IMR-90 (cell line): ENCODE data around the gene ST8SIA6. TPM values are rescaled to one million over a fixed set of nuclear protein-coding genes. Genes with fewer than 3 reads are reported as not detected.

Experiments
- ATAC-seq: fragments of 200-7000 bp; cut with Tn5 transposase; 2 replicates; pipeline ENCODE4 v1.9.1; 2020; ENCODE audit warnings: low read depth, mild to moderate bottlenecking, moderate library complexity
- Bru-seq: library from RNA; stranded (reverse); fragments of 400-500 nt; gene quantifications from one replicate; lab custom pipeline; 2021; lab: Mats Ljungman, UMichigan
- BruChase-seq, 2 experiments: library from RNA; stranded (reverse); fragments of 400-500 nt; gene quantifications; one replicate each; lab custom pipeline; 2021; lab: Mats Ljungman, UMichigan
- BruUV-seq: library from RNA; stranded (reverse); fragments of 400-500 nt; replicated peaks from 2 replicates; lab custom pipeline; 2021; lab: Mats Ljungman, UMichigan
- CTCF ChIA-PET: fragments of 300-600 bp; formaldehyde crosslinking; extraction: SDS; loops from one replicate; lab custom pipeline; 2021; ENCODE audit warnings: antibody characterized with exemption; lab: Yijun Ruan, JAX
- POLR2A ChIA-PET: fragments of 300-600 bp; sonication (Branson Sonifier 250); formaldehyde crosslinking; loops from one replicate; lab custom pipeline; 2022; ENCODE audit warnings: antibody characterized with exemption; ENCODE audit not compliant: unreplicated experiment; lab: Charles Lee
- DNase-seq: peaks from one replicate; pipeline ENCODE4 v3.0.0; 2013
- H2AFZ ChIP-seq: replicated peaks from 2 replicates; pipeline ENCODE3; 2013; ENCODE audit warnings: low read length, mild to moderate bottlenecking; ENCODE audit not compliant: poor library complexity
- H2AK5ac ChIP-seq: 2 replicates; pipeline ENCODE4 v1.6.1; 2013; ENCODE audit warnings: low read depth, low read length, inconsistent platforms
- H2AK9ac ChIP-seq: replicated peaks from 2 replicates; pipeline ENCODE3; 2013; ENCODE audit warnings: mild to moderate bottlenecking, low read depth, low read length, moderate library complexity; ENCODE audit not compliant: poor library complexity
- H2BK120ac ChIP-seq: 2 replicates; pipeline ENCODE4 v1.6.1; 2013; ENCODE audit warnings: low read depth, low read length, inconsistent platforms
- H2BK15ac ChIP-seq: 3 replicates; pipeline ENCODE4 v1.6.1; 2013; ENCODE audit warnings: low read depth, low read length, inconsistent platforms
- H2BK20ac ChIP-seq: 2 replicates; pipeline ENCODE4 v1.6.1; 2013; ENCODE audit warnings: low read depth, mild to moderate bottlenecking, inconsistent platforms, low read length, moderate library complexity
- H2BK5ac ChIP-seq: 2 replicates; pipeline ENCODE4 v1.6.1; 2013; ENCODE audit warnings: mild to moderate bottlenecking, low read depth, low read length, inconsistent platforms; ENCODE audit not compliant: poor library complexity, severe bottlenecking
- H3K14ac ChIP-seq: replicated peaks from 2 replicates; pipeline ENCODE4 v1.6.1; 2013; ENCODE audit warnings: low read depth, low read length, inconsistent platforms
- H3K18ac ChIP-seq: 2 replicates; pipeline ENCODE4 v1.6.1; 2013; ENCODE audit warnings: low read depth, low read length, control low read depth
- H3K23ac ChIP-seq: 2 replicates; pipeline ENCODE4 v1.6.1; 2013; ENCODE audit warnings: low read depth, low read length, inconsistent platforms
- H3K27ac ChIP-seq: 2 replicates; pipeline ENCODE4 v1.5.1; 2013; ENCODE audit warnings: mild to moderate bottlenecking, control low read depth, low read length; ENCODE audit not compliant: insufficient read depth
- H3K27me3 ChIP-seq: 2 replicates; pipeline ENCODE4 v1.6.1; 2013; ENCODE audit warnings: low read length; ENCODE audit not compliant: control insufficient read depth, insufficient read depth
- H3K36me3 ChIP-seq: 2 replicates; pipeline ENCODE4 v1.6.1; 2013; ENCODE audit warnings: low read length, mixed read lengths; ENCODE audit not compliant: control insufficient read depth, insufficient read depth
- H3K4ac ChIP-seq: 2 replicates; pipeline ENCODE4 v1.6.1; 2013; ENCODE audit warnings: low read depth, low read length, inconsistent platforms
- H3K4me1 ChIP-seq: 2 replicates; pipeline ENCODE4 v1.6.1; 2013; ENCODE audit warnings: low read length, mixed read lengths; ENCODE audit not compliant: control insufficient read depth, insufficient read depth
- H3K4me2 ChIP-seq: 2 replicates; pipeline ENCODE4 v1.6.1; 2013; ENCODE audit warnings: low read depth, mild to moderate bottlenecking, control low read depth, low read length, moderate library complexity
- H3K4me3 ChIP-seq: 2 replicates; pipeline ENCODE4 v1.5.1; 2013; ENCODE audit warnings: low read depth, mild to moderate bottlenecking, control low read depth, low read length, moderate library complexity; ENCODE audit not compliant: insufficient read depth
- H3K56ac ChIP-seq: 2 replicates; pipeline ENCODE4 v1.6.1; 2013; ENCODE audit warnings: low read length, inconsistent platforms; ENCODE audit not compliant: insufficient read depth; ENCODE audit errors: extremely low read depth
- H3K79me1 ChIP-seq, 2 experiments: 2 replicates each; pipeline ENCODE4 v1.6.1; 2013; ENCODE audit warnings: low read length in 2 of 2, inconsistent platforms in 1 of 2, low read depth in 1 of 2
- H3K9ac ChIP-seq: 2 replicates; pipeline ENCODE4 v1.6.1; 2013; ENCODE audit warnings: low read depth, low read length, control low read depth
- H3K9me1 ChIP-seq: 2 replicates; pipeline ENCODE4 v1.6.1; 2013; ENCODE audit warnings: low read length, inconsistent platforms; ENCODE audit not compliant: insufficient read depth
- H3K9me3 ChIP-seq: 2 replicates; pipeline ENCODE4 v1.6.1; 2013; ENCODE audit warnings: low read length; ENCODE audit not compliant: control insufficient read depth, insufficient read depth
- H4K20me1 ChIP-seq: 2 replicates; pipeline ENCODE4 v1.6.1; 2013; ENCODE audit warnings: low read length, inconsistent platforms; ENCODE audit not compliant: insufficient read depth
- H4K5ac ChIP-seq: 2 replicates; pipeline ENCODE4 v1.6.1; 2013; ENCODE audit warnings: mild to moderate bottlenecking, low read depth, low read length, control low read depth
- H4K8ac ChIP-seq, 2 experiments: 2 replicates each; pipeline ENCODE4 v1.6.1; 2013; ENCODE audit warnings: low read depth in 2 of 2, low read length in 2 of 2, control low read depth in 1 of 2, inconsistent platforms in 1 of 2
- H4K91ac ChIP-seq: 2 replicates; pipeline ENCODE4 v1.6.1; 2013; ENCODE audit warnings: low read depth, low read length, inconsistent platforms; ENCODE audit not compliant: insufficient read depth
- CEBPB ChIP-seq: IDR thresholded peaks from 2 replicates; pipeline ENCODE4 v1.6.1; 2012; ENCODE audit warnings: low read depth, low read length, improper control_type of control experiment
- CHD1 ChIP-seq: IDR thresholded peaks from 2 replicates; pipeline ENCODE4 v1.6.1; 2012; ENCODE audit warnings: low read depth, low read length, improper control_type of control experiment
- FOS ChIP-seq: fragments of 150-350 bp; IDR thresholded peaks from 2 replicates; pipeline ENCODE4 v1.6.1; 2016; ENCODE audit warnings: low read depth, low read length
- MXI1 ChIP-seq: IDR thresholded peaks from 2 replicates; pipeline ENCODE4 v1.6.1; 2012; ENCODE audit warnings: low read depth, mild to moderate bottlenecking, low read length, moderate library complexity, borderline replicate concordance
- NFE2L2 ChIP-seq: fragments of 150-350 bp; IDR thresholded peaks from 2 replicates; pipeline ENCODE4 v1.6.1; 2016; ENCODE audit warnings: low read depth, mild to moderate bottlenecking, low read length
- POLR2A ChIP-seq: IDR thresholded peaks from 2 replicates; pipeline ENCODE4 v1.6.1; 2012; ENCODE audit warnings: mild to moderate bottlenecking, low read depth, low read length
- RAD21 ChIP-seq: IDR thresholded peaks from 2 replicates; pipeline ENCODE4 v1.6.1; 2012; ENCODE audit warnings: low read length, improper control_type of control experiment
- RFX5 ChIP-seq: IDR thresholded peaks from 2 replicates; pipeline ENCODE4 v1.8.0; 2012; ENCODE audit warnings: low read depth, mild to moderate bottlenecking, low read length, moderate library complexity
- SMC3 ChIP-seq: fragments of 150-350 bp; IDR thresholded peaks from 2 replicates; pipeline ENCODE4 v1.6.1; 2016; ENCODE audit warnings: low read depth, mild to moderate bottlenecking, antibody characterized with exemption, low read length, moderate library complexity
- WGBS, 2 experiments: methylation state at CpG; one replicate each; pipeline versions ENCODE4 v1.1.5 to v1.1.7; 2013; ENCODE audit warnings: missing lambda C conversion rate in 2 of 2; ENCODE audit not compliant: insufficient read length in 1 of 2; ENCODE audit errors: extremely low coverage in 2 of 2; 5-methylcytosine and 5-hydroxymethylcytosine counted together
- dilution Hi-C: fragments of 300-500 bp; cut with HindIII; formaldehyde crosslinking; loops from one replicate; pipeline ENCODE4 v1.14.3; 2018; ENCODE audit warnings: low sequenced_read_pairs; ENCODE audit not compliant: unreplicated experiment
- in situ Hi-C: fragments of 300-500 bp; cut with MboI; formaldehyde crosslinking; loops from 3 replicates; pipeline ENCODE4 v1.14.3; 2019; ENCODE audit warnings: low sequenced_read_pairs, inconsistent platforms, mixed read lengths
- intact Hi-C: fragments of 100-400 bp; cut with micrococcal nuclease; formaldehyde crosslinking; loops from 2 replicates; pipeline ENCODE4 v1.10.0; 2022
- long read RNA-seq: library from polyadenylated mRNA; unstranded; transcript quantifications from one replicate; pipeline ENCODE4 v2.0.0, GENCODE V29; 2021; ENCODE audit not compliant: unreplicated experiment
- polyA plus RNA-seq, 3 experiments: library from polyadenylated mRNA; depleted of rRNA; stranded (reverse); fragments of >200 nt; gene quantifications; 2 replicates each; pipeline ENCODE4 v1.2.3, GENCODE V29; 2012; ENCODE audit warnings: low replicate concordance in 1 of 3
- total RNA-seq: library from RNA; depleted of rRNA; stranded (reverse); fragments of >200 nt; gene quantifications from 2 replicates; pipeline ENCODE4 v1.2.3, GENCODE V29; 2012; rRNA removed

Gene ST8SIA6, protein sequence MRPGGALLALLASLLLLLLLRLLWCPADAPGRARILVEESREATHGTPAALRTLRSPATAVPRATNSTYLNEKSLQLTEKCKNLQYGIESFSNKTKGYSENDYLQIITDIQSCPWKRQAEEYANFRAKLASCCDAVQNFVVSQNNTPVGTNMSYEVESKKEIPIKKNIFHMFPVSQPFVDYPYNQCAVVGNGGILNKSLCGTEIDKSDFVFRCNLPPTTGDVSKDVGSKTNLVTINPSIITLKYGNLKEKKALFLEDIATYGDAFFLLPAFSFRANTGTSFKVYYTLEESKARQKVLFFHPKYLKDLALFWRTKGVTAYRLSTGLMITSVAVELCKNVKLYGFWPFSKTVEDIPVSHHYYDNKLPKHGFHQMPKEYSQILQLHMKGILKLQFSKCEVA
- total RNA-seq (0.18 and 0.56 TPM in 2 replicates), polyA plus RNA-seq (2012; rRNA removed) (0.10 and 0.17 TPM in 2 replicates), Bru-seq, nascent RNA (percentile 10 among the genes with signal in this experiment), BruChase-seq, experiment 1, labeled RNA remaining after a 6-hour chase (percentile 18 among the genes with signal in this experiment), BruChase-seq, experiment 2, labeled RNA remaining after a 2-hour chase (percentile 14 among the genes with signal in this experiment)
- 0.03 and 0.05 TPM in 2 replicates for polyA plus RNA-seq (2012; cell fraction: cytosol; rRNA removed)
- 0.05 TPM in 1 of 2 replicates, not detected in the other for polyA plus RNA-seq (2012; cell fraction: nucleus; rRNA removed; ENCODE audit: low replicate concordance)
- long read RNA-seq, result 0 reads

DNA sequence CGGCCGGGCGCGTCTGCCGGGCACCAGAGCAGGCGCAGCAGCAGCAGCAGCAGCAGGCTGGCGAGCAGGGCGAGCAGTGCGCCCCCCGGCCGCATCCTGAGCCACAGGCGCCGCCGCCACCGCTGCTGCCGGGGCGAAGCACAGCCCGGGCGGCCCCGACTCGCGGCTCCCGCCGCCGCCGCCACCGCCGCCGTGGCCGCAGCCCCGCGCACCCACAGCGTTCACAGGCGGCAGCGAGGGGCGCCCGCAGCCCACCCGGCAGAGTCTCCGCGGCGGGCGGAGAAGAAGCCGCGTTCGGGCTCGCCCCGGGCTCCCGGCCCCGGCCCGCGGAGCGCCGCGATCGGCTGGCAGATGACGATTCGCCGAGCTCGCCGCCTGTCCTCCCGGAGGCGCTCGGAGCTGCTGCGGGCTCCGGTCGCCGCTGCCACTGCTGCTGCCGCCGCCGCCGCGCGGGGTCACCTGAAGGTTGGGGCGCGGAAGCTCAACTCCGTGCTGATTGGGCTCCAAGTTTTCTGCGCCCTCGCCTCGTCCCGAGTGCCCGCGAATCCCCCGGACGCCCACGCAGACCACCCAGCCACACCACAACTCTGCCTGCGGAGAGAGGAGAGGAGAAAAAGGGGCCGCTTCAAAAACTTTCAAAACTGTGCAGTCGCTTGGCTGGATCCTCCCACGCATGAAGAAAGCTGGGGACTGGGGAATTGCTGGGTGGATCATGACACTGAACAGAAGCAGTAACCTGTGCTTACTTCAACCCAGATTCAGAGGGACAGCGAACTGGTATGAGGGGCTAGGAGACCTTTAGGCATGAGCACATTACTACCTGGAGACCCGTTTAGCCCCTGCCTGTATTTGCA, at the start of gene ST8SIA6:
Gene ST8SIA6, minus strand, starts transcription at position 435 of the 854 bp plus-strand sequence. Its CDS starts 340 bp downstream, at position 95.
- Histone ChIP-seq H3K9me3 (peaks cover 15% of the 10 kb centered on the region), H2AK9ac (peak within 1 kb of the TSS; percentile 12), H3K18ac (no peak within 1 kb of the TSS), H3K36me3 (no peaks in the 10 kb centered on the region), H4K8ac (no peak within 1 kb of the TSS), H3K56ac (no peak within 1 kb of the TSS), H3K79me1 (no peaks in the 10 kb centered on the region), H4K91ac (no peak within 1 kb of the TSS), H4K5ac (no peak within 1 kb of the TSS), H4K20me1 (no peaks in the 10 kb centered on the region), H3K23ac (0 out of 2 replicates have a peak within 1 kb of the TSS, but pooled peaks have one; percentile 1), H3K9me1 (no peaks in the 10 kb centered on the region), H2AK5ac (no peak within 1 kb of the TSS), H2BK15ac (no peak within 1 kb of the TSS), H2AFZ (peak within 1 kb of the TSS; percentile 92), H3K27me3 (peaks cover 10% of the 10 kb centered on the region; the same call in 1 of the 2 replicates), H2BK20ac (no peak within 1 kb of the TSS), H3K14ac (no peak within 1 kb of the TSS), H3K4ac (no peak within 1 kb of the TSS), H2BK120ac (no peak within 1 kb of the TSS), H3K4me2 (peak within 1 kb of the TSS; percentile 88), H3K27ac (no peak within 1 kb of the TSS), H3K4me1 (peaks cover 2% of the 10 kb centered on the region; the same call in 1 of the 2 replicates), H3K9ac (no peak within 1 kb of the TSS), H2BK5ac (no peak within 1 kb of the TSS), H3K4me3 (peak within 1 kb of the TSS; percentile 52)
- no peak for TF ChIP-seq CEBPB
- TF ChIP-seq RFX5, result no peak
- TF ChIP-seq CHD1, result no peak
- no peak for TF ChIP-seq SMC3
- TF ChIP-seq POLR2A, result no peak
- TF ChIP-seq FOS, result no peak
- TF ChIP-seq NFE2L2, result no peak
- no peak for TF ChIP-seq MXI1
- TF ChIP-seq RAD21, result no peak; the same call in 1 of the 2 replicates
- dilution Hi-C loops, result no loop called here
- no TSS peak for BruUV-seq
- ATAC-seq (peak; percentile 93), DNase-seq (peak; percentile 47)
- CTCF ChIA-PET, result no interaction called here
- POLR2A ChIA-PET, result interaction anchor here (0.6 kb wide), 1 partner anchor 37 kb away, joined by 8 read pairs; no protein-coding TSS in a partner anchor
- WGBS, 2 experiments, result 5% methylated on average over 45 of the region's 91 CpGs; no CpG with 5 or more reads in 1 of the 2 experiments
- in situ Hi-C loops, result no loop called here
- intact Hi-C loops, result loop anchor here (5.0 kb wide), 1 partner anchor 143 kb away; no protein-coding TSS in a partner anchor
